ENCODE results near the gene VTI1A.

DNA sequence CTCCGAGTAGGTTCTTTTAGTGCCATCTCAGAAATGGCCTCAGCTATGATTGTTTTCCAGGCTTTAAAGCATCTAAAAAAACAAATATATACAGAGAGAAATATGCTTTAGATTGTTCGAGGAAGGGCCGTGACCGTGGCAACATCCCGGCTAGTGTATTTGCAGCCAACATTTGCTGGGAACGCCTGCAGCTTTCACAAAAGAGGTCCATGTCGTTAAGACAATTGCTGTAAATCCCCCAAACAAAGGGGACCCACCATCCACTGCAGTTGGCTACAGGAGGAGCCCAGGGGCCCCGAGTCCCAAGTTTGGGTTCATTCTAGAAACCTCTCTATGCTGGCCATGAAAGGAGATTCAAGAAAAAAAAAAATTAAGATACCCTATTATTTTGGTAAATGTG is 350.2 kb downstream of the VTI1A start:
- TF ChIP-seq, protein P1, sequence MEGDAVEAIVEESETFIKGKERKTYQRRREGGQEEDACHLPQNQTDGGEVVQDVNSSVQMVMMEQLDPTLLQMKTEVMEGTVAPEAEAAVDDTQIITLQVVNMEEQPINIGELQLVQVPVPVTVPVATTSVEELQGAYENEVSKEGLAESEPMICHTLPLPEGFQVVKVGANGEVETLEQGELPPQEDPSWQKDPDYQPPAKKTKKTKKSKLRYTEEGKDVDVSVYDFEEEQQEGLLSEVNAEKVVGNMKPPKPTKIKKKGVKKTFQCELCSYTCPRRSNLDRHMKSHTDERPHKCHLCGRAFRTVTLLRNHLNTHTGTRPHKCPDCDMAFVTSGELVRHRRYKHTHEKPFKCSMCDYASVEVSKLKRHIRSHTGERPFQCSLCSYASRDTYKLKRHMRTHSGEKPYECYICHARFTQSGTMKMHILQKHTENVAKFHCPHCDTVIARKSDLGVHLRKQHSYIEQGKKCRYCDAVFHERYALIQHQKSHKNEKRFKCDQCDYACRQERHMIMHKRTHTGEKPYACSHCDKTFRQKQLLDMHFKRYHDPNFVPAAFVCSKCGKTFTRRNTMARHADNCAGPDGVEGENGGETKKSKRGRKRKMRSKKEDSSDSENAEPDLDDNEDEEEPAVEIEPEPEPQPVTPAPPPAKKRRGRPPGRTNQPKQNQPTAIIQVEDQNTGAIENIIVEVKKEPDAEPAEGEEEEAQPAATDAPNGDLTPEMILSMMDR (IDR thresholded peaks at IDR 0.05; ENCODE audit: insufficient read depth, low read depth, low read length) = no peak
- no peak for TF ChIP-seq EZH2 (IDR thresholded peaks at IDR 0.05; ENCODE audit: insufficient read depth, low read length)

Data from astrocyte (in vitro differentiated cells and primary cell).